CD14-positive monocyte (primary cell): ENCODE results near the gene SFRP5. TPM values are rescaled to one million over a fixed set of nuclear protein-coding genes. Genes with fewer than 3 reads are reported as not detected.

Source experiments
- DNase-seq, 3 donors: peaks; one replicate each; pipeline ENCODE4 v3.0.0-alpha.2; 2011 to 2022
- H2AFZ ChIP-seq: 2 replicates; pipeline ENCODE4 v1.6.0; 2012; ENCODE audit warnings: mild to moderate bottlenecking, low read depth, low read length, inconsistent platforms; ENCODE audit not compliant: insufficient read depth, poor library complexity, severe bottlenecking
- H3K27ac ChIP-seq, 2 donors: 1 replicate in 1 of 2; 2 replicates in 1 of 2; pipeline ENCODE4 v1.5.1; 2012 to 2013; ENCODE audit warnings: low read length in 2 of 2, control low read depth in 1 of 2, inconsistent platforms in 1 of 2, low read depth in 1 of 2, mild to moderate bottlenecking in 1 of 2
- H3K27me3 ChIP-seq, 2 donors: one replicate each; pipeline versions ENCODE4 v1.6.0 to v1.6.1; 2011 to 2013; ENCODE audit warnings: low read length in 2 of 2; ENCODE audit not compliant: control insufficient read depth in 2 of 2, insufficient read depth in 2 of 2
- H3K36me3 ChIP-seq, 2 donors: replicated peaks in 1 of 2; 1 replicate in 1 of 2; 2 replicates in 1 of 2; pipeline versions ENCODE4 v1.5.1 to v1.6.1; 2012 to 2013; ENCODE audit warnings: low read length in 2 of 2, control low read depth in 1 of 2, inconsistent platforms in 1 of 2, mild to moderate bottlenecking in 1 of 2; ENCODE audit not compliant: insufficient read depth in 2 of 2, control insufficient read depth in 1 of 2
- H3K4me1 ChIP-seq, 2 donors: 1 replicate in 1 of 2; 2 replicates in 1 of 2; pipeline versions ENCODE4 v1.5.1 to v1.6.1; 2012 to 2013; ENCODE audit warnings: low read length in 2 of 2, control low read depth in 1 of 2, inconsistent platforms in 1 of 2, mild to moderate bottlenecking in 1 of 2, moderate library complexity in 1 of 2; ENCODE audit not compliant: insufficient read depth in 2 of 2, control insufficient read depth in 1 of 2
- H3K4me2 ChIP-seq: replicated peaks from 2 replicates; pipeline ENCODE3; 2012; ENCODE audit warnings: low read length, moderate library complexity, mild to moderate bottlenecking; ENCODE audit not compliant: poor library complexity, severe bottlenecking; ENCODE audit errors: extremely low read depth
- H3K4me3 ChIP-seq, 3 experiments: fragments of 200-600 bp in 1 of 3; sonication (generic) in 1 of 3; replicated peaks in 1 of 3; 1 replicate in 2 of 3; 2 replicates in 1 of 3; pipeline ENCODE4 v1.5.1; 2011 to 2013; ENCODE audit warnings: low read length in 3 of 3, mild to moderate bottlenecking in 3 of 3, control low read depth in 2 of 3, low read depth in 2 of 3, inconsistent platforms in 1 of 3, moderate library complexity in 1 of 3
- H3K79me2 ChIP-seq: 2 replicates; pipeline ENCODE4 v1.6.0; 2012; ENCODE audit warnings: mild to moderate bottlenecking, control low read depth, inconsistent platforms, low read length, moderate library complexity; ENCODE audit not compliant: insufficient read depth
- H3K9ac ChIP-seq: 2 replicates; pipeline ENCODE4 v1.6.0; 2017; ENCODE audit warnings: low read length, mild to moderate bottlenecking; ENCODE audit not compliant: insufficient read depth, poor library complexity, severe bottlenecking
- H3K9me3 ChIP-seq, 2 donors: replicated peaks in 1 of 2; 1 replicate in 1 of 2; 2 replicates in 1 of 2; pipeline versions ENCODE4 v1.5.1 to v1.6.1; 2012 to 2013; ENCODE audit warnings: low read length in 2 of 2, control low read depth in 1 of 2; ENCODE audit not compliant: control insufficient read depth in 1 of 2, insufficient read depth in 1 of 2
- H4K20me1 ChIP-seq: 2 replicates; pipeline ENCODE4 v1.6.0; 2012; ENCODE audit warnings: mild to moderate bottlenecking, low read length, control low read depth, moderate library complexity; ENCODE audit not compliant: insufficient read depth
- H3K27ac Mint-ChIP-seq, 7 donors: one replicate each; pipeline ENCODE4 v1.8.0; 2020; ENCODE audit warnings: mild to moderate bottlenecking in 7 of 7, mixed read lengths in 7 of 7, moderate library complexity in 6 of 7, inconsistent platforms in 2 of 7
- H3K27me3 Mint-ChIP-seq, 3 donors: one replicate each; pipeline ENCODE4 v1.8.0; 2021 to 2022; ENCODE audit warnings: low read depth in 3 of 3, mild to moderate bottlenecking in 3 of 3, mixed read lengths in 3 of 3, moderate library complexity in 3 of 3, inconsistent platforms in 1 of 3
- H3K36me3 Mint-ChIP-seq, 2 donors: one replicate each; pipeline ENCODE4 v1.8.0; 2020; ENCODE audit warnings: mixed read lengths in 2 of 2, inconsistent platforms in 1 of 2, mild to moderate bottlenecking in 1 of 2
- H3K4me1 Mint-ChIP-seq: one replicate; pipeline ENCODE4 v1.8.0; 2020; ENCODE audit warnings: mild to moderate bottlenecking, mixed read lengths
- H3K4me3 Mint-ChIP-seq, 2 donors: one replicate each; pipeline ENCODE4 v1.8.0; 2020; ENCODE audit warnings: mild to moderate bottlenecking in 2 of 2, mixed read lengths in 2 of 2, moderate library complexity in 1 of 2
- H3K9me3 Mint-ChIP-seq, 7 donors: one replicate each; pipeline ENCODE4 v1.8.0; 2020 to 2022; ENCODE audit warnings: mixed read lengths in 7 of 7, mild to moderate bottlenecking in 6 of 7, moderate library complexity in 6 of 7, inconsistent platforms in 2 of 7
- WGBS: methylation state at CpG from one replicate; pipeline ENCODE4 v1.1.5; 2013; ENCODE audit warnings: missing lambda C conversion rate; ENCODE audit not compliant: insufficient coverage; 5-methylcytosine and 5-hydroxymethylcytosine counted together
- intact Hi-C, 2 donors: fragments of 100-400 bp; cut with micrococcal nuclease; formaldehyde crosslinking; loops; one replicate each; pipeline versions ENCODE4 v1.15.0 to v1.15.1; 2023
- polyA minus RNA-seq: library from RNA; depleted of rRNA, polyadenylated mRNA; stranded (reverse); fragments of >200 nt; gene quantifications from 2 replicates; pipeline ENCODE4 v1.2.3, GENCODE V29; 2012
- polyA plus RNA-seq, 3 donors: library from polyadenylated mRNA; depleted of rRNA in 1 of 3; unstranded in 2 of 3; stranded (reverse) in 1 of 3; fragments of 300-500 nt in 2 of 3; fragments of >200 nt in 1 of 3; fragmentation: Illumina TruSeq in 2 of 3; gene quantifications; 1 replicate in 2 of 3; 2 replicates in 1 of 3; pipeline ENCODE4 v1.2.3, GENCODE V29; 2012 to 2021
- total RNA-seq, 12 experiments: library from RNA in 1 of 12; stranded (reverse) in 1 of 12; fragments of 120-200 nt in 1 of 12; gene quantifications; one replicate each; pipeline ENCODE4 v1.2.4 and lab custom pipeline; 2013 to 2026; ENCODE audit warnings: mixed read lengths in 6 of 12, inconsistent platforms in 1 of 12
- TF ChIP-seq, protein P1 (sequence below): fragments of 200-600 bp; IDR thresholded peaks from one replicate; pipeline ENCODE4 v1.8.0; 2022; ENCODE audit warnings: antibody characterized with exemption, mild to moderate bottlenecking

Gene SFRP5, protein sequence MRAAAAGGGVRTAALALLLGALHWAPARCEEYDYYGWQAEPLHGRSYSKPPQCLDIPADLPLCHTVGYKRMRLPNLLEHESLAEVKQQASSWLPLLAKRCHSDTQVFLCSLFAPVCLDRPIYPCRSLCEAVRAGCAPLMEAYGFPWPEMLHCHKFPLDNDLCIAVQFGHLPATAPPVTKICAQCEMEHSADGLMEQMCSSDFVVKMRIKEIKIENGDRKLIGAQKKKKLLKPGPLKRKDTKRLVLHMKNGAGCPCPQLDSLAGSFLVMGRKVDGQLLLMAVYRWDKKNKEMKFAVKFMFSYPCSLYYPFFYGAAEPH
- total RNA-seq (2013): not detected
- polyA plus RNA-seq (not detected), polyA minus RNA-seq (not detected in 2 replicates), total RNA-seq (lab: John Stamatoyannopoulos, UW) (0 to 0.17 (median 0) reads per million in 11 experiments)

- Histone ChIP-seq H3K79me2 (no peaks in the 10 kb centered on the region), H3K4me3 (no peak within 1 kb of the TSS), H3K27me3 (peaks cover 24 to 34% of the 10 kb centered on the region in 2 donors), H3K9ac (no peak within 1 kb of the TSS), H3K36me3 (no peaks in the 10 kb centered on the region), H3K4me1 (peaks cover 3 to 18% of the 10 kb centered on the region in 2 donors), H3K9me3 (peaks cover 0 to 7% of the 10 kb centered on the region in 2 donors), H3K4me2 (peak within 1 kb of the TSS; percentile 26), H3K27ac (no peak within 1 kb of the TSS), H2AFZ (no peak within 1 kb of the TSS), H4K20me1 (no peaks in the 10 kb centered on the region)
- Mint-ChIP-seq H3K27ac (no peak within 1 kb of the TSS), H3K36me3 (peaks cover 0 to 5% of the 10 kb centered on the region in 2 donors), H3K9me3 (peaks cover 0 to 8% (median 4%) of the 10 kb centered on the region in 7 donors), H3K4me3 (peak within 1 kb of the TSS; percentile 35 to 81), H3K4me1 (peaks cover 29% of the 10 kb centered on the region), H3K27me3 (peaks cover 42 to 56% (median 54%) of the 10 kb centered on the region in 3 donors)
- TF ChIP-seq, protein P1, sequence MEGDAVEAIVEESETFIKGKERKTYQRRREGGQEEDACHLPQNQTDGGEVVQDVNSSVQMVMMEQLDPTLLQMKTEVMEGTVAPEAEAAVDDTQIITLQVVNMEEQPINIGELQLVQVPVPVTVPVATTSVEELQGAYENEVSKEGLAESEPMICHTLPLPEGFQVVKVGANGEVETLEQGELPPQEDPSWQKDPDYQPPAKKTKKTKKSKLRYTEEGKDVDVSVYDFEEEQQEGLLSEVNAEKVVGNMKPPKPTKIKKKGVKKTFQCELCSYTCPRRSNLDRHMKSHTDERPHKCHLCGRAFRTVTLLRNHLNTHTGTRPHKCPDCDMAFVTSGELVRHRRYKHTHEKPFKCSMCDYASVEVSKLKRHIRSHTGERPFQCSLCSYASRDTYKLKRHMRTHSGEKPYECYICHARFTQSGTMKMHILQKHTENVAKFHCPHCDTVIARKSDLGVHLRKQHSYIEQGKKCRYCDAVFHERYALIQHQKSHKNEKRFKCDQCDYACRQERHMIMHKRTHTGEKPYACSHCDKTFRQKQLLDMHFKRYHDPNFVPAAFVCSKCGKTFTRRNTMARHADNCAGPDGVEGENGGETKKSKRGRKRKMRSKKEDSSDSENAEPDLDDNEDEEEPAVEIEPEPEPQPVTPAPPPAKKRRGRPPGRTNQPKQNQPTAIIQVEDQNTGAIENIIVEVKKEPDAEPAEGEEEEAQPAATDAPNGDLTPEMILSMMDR: no peak
- WGBS: 9% methylated on average over 43 of the region's 44 CpGs
- no peak for DNase-seq
- intact Hi-C loops: no loop called here
These were observed at the start of gene SFRP5 for GRCh38 chr10:97771913-97772823. Gene SFRP5, minus strand, starts transcription at chr10:97771999. Its CDS starts 166 bp downstream, at chr10:97771833.

- peaks cover 0 to 5% of the 10 kb centered on the region in 2 donors for H3K27me3 ChIP-seq
- H2AFZ ChIP-seq: no peak overlapping the region
- no peaks in the 10 kb centered on the region for H3K9me3 ChIP-seq
- H3K27ac ChIP-seq: no peak overlapping the region
- intact Hi-C loops: no loop called here
- WGBS: 79% methylated on average over 2 of the region's 8 CpGs
- no peaks in the 10 kb centered on the region for H4K20me1 ChIP-seq
- Mint-ChIP-seq H3K4me1 (no peaks in the 10 kb centered on the region), H3K36me3 (no peaks in the 10 kb centered on the region), H3K27me3 (peaks cover under 1 to 22% (median 8%) of the 10 kb centered on the region in 3 donors), H3K4me3 (no peak overlapping the region), H3K9me3 (peaks cover 0 to 1% (median 0%) of the 10 kb centered on the region in 7 donors), H3K27ac (no peak overlapping the region)
- no peak for DNase-seq
- TF ChIP-seq, protein P1: no peak
- no peak overlapping the region for H3K4me2 ChIP-seq
- no peaks in the 10 kb centered on the region for H3K4me1 ChIP-seq
- no peak overlapping the region for H3K9ac ChIP-seq
- no peaks in the 10 kb centered on the region for H3K79me2 ChIP-seq
- H3K36me3 ChIP-seq: no peaks in the 10 kb centered on the region
- H3K4me3 ChIP-seq: no peak overlapping the region
These were observed 48.4 kb upstream of the SFRP5 start for GRCh38 chr10:97820096-97820704.
